ENCODE data around the gene COL27A1.

- TF ChIP-seq, protein P1, sequence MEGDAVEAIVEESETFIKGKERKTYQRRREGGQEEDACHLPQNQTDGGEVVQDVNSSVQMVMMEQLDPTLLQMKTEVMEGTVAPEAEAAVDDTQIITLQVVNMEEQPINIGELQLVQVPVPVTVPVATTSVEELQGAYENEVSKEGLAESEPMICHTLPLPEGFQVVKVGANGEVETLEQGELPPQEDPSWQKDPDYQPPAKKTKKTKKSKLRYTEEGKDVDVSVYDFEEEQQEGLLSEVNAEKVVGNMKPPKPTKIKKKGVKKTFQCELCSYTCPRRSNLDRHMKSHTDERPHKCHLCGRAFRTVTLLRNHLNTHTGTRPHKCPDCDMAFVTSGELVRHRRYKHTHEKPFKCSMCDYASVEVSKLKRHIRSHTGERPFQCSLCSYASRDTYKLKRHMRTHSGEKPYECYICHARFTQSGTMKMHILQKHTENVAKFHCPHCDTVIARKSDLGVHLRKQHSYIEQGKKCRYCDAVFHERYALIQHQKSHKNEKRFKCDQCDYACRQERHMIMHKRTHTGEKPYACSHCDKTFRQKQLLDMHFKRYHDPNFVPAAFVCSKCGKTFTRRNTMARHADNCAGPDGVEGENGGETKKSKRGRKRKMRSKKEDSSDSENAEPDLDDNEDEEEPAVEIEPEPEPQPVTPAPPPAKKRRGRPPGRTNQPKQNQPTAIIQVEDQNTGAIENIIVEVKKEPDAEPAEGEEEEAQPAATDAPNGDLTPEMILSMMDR (IDR thresholded peaks at IDR 0.05), result no peak
- TF ChIP-seq POLR2A (IDR thresholded peaks at IDR 0.05) (no peak), EP300 (IDR thresholded peaks at IDR 0.05) (no peak), POLR2AphosphoS5 (IDR thresholded peaks at IDR 0.05) (no peak)
Measured at GRCh38 chr9:114259798-114260523, 104.6 kb downstream of the COL27A1 start.
